Measurements from ENCODE around the gene RGS4.
"Not testable (repeated sequence)": the region's sequence is repeated elsewhere in the genome, so short reads cannot be mapped to it uniquely, and the experiment has no call there.

Gene RGS4

GRCh38 chr1:163069655-163070277 is 605 bp downstream of the RGS4 start:
- no peak for DNase-seq

- DNase-seq = peak; percentile 75
These were observed 2.5 kb downstream of the RGS4 start for GRCh38 chr1:163071405-163072255.

- no peak for DNase-seq
These were observed 3.5 kb downstream of the RGS4 start for GRCh38 chr1:163072658-163073057.

GRCh38 chr1:163074004-163074403 is 4.8 kb downstream of the RGS4 start:
- DNase-seq = no peak

GRCh38 chr1:163074716-163075284 is 5.6 kb downstream of the RGS4 start:
- DNase-seq = no peak

GRCh38 chr1:163076044-163076443 is 6.9 kb downstream of the RGS4 start:
- DNase-seq = no peak

- DNase-seq = no peak
These were observed 7.3 kb downstream of the RGS4 start for GRCh38 chr1:163076446-163076845.

GRCh38 chr1:163076981-163077761 is 8.0 kb downstream of the RGS4 start:
- no peak for DNase-seq

GRCh38 chr1:163082971-163083370 is 13.8 kb downstream of the RGS4 start:
- DNase-seq = no peak

- DNase-seq = no peak
These were observed 14.5 kb downstream of the RGS4 start for GRCh38 chr1:163083690-163084089.

- DNase-seq = no peak
These were observed 15.2 kb downstream of the RGS4 start for GRCh38 chr1:163084330-163084729.

- DNase-seq = no peak
These were observed 16.1 kb downstream of the RGS4 start for GRCh38 chr1:163085041-163085903.

GRCh38 chr1:163085904-163086268 is 16.7 kb downstream of the RGS4 start:
- DNase-seq = no peak

GRCh38 chr1:163089117-163089516 is 20.0 kb downstream of the RGS4 start:
- not testable (repeated sequence) for DNase-seq

GRCh38 chr1:163090321-163090945 is 21.3 kb downstream of the RGS4 start:
- DNase-seq = no peak

GRCh38 chr1:163093169-163093568 is 24.0 kb downstream of the RGS4 start:
- DNase-seq = no peak

- DNase-seq = no peak
These were observed 24.4 kb downstream of the RGS4 start for GRCh38 chr1:163093579-163093978.

- no peak for DNase-seq
These were observed 25.0 kb downstream of the RGS4 start for GRCh38 chr1:163094182-163094581.

- no peak for DNase-seq
These were observed 25.4 kb downstream of the RGS4 start for GRCh38 chr1:163094589-163094988.

- no peak for DNase-seq
These were observed 26.1 kb downstream of the RGS4 start for GRCh38 chr1:163095213-163095612.

GRCh38 chr1:163102590-163102989 is 33.4 kb downstream of the RGS4 start:
- DNase-seq = no peak

Data from hematopoietic multipotent progenitor cell treated with erythropoietin and hydrocortisone succinate and interleukin-3 and kit ligand, for 4 days (in vitro differentiated cells).